ENCODE measurements around the gene CBARP.
A peak's percentile ranks its signal among the peaks of the same experiment; 100 is the strongest.

CBARP gene

DNA sequence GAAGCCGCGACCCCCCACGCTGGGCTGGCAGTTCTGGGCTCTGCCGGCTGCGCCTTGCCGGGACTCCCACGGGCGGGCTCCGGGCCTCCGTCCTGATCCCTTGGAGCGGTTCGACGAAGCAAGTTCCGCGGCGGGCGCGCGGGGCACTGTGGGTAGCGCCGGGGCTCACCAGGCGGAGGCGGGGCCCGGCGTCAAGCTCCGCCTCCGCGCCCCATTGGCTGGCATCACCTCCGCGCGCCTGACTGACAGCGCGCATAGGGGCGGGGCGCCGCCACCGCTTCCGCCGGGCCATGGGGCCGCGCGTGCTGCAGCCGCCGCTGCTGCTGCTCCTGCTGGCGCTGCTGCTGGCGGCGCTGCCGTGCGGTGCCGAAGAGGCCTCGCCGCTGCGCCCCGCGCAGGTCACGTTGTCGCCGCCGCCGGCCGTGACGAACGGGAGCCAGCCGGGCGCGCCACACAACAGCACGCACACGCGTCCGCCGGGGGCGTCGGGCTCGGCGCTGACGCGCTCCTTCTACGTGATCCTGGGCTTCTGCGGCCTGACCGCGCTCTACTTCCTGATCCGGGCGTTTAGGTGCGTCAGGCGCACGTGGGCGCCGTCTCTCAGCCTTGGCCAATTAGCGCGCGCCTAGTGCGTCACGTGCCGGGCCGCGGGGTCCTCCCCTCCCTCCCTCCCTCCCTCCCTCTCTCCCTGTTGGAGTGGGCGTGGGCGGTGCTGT lies 37.6 kb upstream of the CBARP start, which contains the start of gene FAM174C:
Gene FAM174C, plus strand, starts transcription at position 271 of the 716 bp plus-strand sequence. Its CDS starts 20 bp downstream, at position 291.
- peak; percentile 95 for DNase-seq (ENCODE audit: low spot score)

DNA sequence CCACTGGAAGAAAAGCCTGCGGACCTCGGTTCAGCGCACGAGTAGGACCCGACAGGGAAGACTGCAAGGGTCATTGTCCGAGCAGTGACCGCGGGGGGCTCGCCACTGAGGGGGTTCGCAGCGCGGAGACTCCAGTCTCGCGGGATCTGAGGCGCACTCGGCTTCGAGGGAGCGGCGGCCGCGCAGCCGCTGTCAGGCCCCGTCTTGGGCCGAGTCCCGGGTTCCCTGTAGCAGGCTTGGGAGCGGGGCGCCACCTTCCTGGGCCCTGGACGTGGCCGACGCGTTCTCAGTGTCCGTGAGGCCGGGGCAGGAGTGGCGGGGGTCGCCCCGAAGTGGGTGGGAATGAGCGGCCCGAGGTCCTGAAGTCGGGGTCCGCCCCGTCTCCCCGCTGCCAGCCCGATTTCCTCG lies 37.1 kb upstream of the CBARP start:
- no peak for DNase-seq (ENCODE audit: low spot score)

DNA sequence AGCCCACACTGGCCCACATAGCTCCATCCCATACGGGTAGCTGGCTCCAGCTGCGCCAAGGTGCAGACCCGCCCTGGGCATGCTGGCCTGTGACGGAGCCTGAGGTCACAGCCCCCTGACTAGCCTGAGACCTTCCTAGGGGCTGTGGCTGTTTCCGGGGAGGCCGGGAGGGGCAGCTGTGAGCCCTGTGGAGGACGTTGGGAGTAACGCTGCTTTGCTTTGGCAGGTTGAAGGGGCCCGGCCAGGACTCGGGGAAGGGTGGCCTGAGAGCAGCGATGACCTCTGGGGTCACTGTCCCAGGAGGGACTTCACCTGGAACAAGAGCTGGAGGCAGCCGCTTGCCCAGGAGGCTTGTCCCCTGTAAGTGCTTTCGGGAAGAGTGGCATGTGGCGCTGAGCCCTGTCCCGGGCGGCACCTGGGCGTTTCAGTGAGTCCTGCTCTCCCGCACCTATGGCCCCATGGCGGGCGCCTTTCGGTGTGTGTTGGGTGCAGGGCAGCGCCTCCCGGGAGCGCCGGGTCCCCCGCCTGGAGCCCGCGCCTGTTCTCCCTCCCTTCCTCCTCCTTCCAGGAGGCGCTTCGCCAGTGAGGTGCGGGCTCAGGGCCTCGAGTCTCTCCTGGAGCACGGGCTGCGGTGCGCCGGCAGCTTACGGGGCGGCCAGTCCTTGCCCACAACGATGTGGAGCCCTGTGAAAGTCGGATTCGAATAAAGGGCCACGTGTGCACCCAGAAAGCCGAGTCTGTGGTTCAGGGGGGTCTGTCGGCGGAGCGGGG lies 36.5 kb upstream of the CBARP start:
- no peak for DNase-seq (ENCODE audit: low spot score)

DNA sequence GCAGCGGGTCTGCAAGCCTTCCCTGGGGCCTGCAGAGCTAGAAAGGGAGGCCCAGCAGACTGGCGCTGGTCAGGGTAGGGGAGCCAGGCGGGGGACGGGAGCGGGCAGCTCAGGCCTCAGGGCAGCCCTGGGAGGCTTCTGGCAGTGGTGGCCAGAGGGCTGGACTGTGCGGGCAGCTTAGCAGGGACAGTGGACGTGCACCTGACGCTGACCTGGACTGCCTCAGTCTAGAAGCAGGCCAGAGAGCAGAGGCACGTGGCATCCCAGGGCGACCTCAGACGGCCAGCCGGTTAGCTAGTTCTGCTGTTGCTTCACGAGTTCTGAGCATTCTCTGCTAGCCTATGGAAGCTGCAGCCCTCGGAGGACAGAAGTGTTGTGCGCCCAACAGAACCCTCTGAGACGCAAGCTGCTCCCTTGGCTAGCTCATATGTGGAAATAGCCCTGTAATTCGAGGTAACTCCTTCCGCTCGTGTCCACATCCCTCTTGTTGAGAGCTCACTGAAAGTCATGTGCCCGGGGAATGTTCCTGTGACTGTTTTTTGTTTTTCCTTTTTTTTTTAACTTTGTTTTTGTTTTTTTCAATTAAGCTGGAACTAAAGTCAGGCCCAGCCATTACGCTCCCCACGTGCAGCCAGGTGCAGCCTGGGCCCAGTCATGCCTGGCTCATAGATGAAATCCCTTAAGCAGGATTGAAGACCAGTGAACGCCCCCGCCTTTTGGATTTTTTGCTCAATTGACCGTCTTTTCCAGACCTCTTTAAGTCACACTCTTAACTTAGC lies 35.6 kb upstream of the CBARP start:
- no peak for DNase-seq (ENCODE audit: low spot score)

DNA sequence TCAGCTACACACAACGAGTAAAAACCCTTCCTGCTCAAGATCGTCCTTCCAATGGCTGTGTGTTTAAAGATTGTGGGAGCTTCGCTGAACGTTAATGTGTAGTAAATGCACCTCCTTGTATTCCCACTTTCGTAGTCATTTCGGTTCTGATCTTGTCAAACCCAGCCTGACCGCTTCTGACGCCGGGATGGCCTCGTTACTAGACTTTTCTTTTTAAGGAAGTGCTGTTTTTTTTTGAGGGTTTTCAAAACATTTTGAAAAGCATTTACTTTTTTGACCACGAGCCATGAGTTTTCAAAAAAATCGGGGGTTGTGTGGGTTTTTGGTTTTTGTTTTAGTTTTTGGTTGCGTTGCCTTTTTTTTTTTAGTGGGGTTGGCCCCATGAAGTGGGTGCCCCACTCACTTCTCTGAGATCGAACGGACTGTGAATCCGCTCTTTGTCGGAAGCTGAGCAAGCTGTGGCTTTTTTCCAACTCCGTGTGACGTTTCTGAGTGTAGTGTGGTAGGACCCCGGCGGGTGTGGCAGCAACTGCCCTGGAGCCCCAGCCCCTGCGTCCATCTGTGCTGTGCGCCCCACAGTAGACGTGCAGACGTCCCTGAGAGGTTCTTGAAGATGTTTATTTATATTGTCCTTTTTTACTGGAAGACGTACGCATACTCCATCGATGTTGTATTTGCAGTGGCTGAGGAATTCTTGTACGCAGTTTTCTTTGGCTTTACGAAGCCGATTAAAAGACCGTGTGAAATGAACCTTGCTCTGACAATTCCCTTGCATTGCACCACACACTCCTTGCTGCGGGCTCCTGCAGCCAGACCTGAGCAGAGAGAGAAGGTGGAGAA lies 34.8 kb upstream of the CBARP start:
- no peak for DNase-seq (ENCODE audit: low spot score)

DNA sequence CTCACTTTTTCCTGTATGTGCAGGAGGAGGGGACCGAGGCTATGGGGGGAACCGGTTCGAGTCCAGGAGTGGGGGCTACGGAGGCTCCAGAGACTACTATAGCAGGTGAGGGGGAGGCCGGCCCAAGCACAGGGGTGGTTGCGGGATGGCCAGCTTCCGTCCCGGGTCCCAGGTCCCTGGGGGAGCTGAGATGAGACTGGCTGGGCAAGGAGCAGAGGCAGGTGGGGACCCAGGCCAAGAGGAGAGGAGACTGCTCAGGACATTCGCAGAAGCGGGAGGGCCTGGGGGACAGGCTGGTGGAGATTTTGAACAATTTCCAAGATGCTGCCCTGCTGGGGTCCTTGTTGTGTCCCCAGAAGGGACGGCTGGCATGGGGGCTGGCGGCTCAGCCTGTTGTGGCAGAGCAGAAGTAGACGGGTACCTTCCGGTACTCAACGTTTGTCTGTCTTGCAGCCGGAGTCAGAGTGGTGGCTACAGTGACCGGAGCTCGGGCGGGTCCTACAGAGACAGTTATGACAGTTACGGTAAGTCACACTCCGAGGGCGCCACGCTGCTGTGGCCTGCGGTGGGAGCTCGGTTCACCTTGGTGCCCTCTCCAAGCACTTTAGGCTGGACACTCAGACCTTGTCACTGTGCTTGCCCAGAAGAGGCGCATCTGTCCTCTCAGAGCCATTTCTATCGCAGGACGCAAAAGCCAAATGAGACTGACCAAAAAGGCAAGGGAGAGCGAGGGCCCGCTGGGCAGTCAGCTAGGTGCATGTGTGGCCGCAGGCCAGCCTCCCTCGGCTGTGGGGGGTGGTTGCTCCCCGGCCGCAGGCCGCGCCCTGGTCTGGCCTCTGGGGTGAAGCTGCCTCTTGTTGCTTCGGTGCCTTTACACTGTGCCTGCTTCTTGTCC lies 34.0 kb upstream of the CBARP start:
- no peak for DNase-seq (ENCODE audit: low spot score)

DNA sequence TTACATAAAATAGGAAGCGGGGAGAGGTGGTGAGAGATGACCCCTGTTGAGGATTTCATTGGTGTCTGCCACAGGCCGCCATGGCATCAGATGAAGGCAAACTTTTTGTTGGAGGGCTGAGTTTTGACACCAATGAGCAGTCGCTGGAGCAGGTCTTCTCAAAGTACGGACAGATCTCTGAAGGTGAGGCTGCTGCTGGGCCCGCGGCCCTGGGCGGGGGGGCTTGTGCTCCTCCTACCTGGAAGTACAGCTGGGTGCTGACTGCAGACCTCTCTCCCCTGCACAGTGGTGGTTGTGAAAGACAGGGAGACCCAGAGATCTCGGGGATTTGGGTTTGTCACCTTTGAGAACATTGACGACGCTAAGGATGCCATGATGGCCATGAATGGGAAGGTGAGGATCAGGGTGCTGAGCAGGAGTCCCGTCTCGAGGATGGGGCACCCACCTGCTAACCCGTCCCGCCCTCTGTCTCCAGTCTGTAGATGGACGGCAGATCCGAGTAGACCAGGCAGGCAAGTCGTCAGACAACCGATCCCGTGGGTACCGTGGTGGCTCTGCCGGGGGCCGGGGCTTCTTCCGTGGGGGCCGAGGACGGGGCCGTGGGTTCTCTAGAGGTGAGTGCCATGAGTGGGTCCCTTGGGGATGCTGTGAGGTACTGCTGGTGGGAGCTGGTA lies 33.2 kb upstream of the CBARP start:
- no peak for DNase-seq (ENCODE audit: low spot score)

DNA sequence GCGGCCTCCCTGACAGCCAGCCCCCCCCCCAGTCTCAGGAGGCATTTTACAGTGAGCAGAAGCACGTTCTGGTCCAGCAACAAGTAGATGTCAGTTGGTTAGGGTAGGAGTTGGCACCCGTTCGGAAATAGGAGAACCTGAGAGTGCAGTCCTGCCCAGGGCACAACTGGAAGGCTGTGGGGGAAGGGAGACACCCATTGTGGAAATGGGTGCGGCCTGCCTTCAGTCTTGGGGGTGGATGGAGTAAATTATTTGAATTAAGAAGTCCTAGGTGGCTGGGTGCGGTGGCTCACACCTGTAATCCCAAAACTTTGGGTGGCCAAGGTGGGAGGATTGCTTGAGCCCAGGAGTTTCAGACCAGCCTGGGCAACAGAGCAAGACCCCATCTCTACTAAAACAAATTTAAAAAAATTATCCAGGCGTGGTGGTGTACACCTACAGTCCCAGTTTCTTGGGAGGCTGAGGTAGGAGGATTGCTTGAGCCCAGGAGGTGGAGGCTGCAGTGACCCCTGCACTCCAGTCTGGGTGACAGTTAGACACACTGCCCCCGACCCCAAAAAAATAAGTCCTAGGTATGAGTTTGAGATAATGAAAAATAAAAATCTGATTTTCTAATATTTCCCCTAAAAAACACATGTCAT lies 32.5 kb upstream of the CBARP start:
- DNase-seq (ENCODE audit: low spot score): no peak

DNA sequence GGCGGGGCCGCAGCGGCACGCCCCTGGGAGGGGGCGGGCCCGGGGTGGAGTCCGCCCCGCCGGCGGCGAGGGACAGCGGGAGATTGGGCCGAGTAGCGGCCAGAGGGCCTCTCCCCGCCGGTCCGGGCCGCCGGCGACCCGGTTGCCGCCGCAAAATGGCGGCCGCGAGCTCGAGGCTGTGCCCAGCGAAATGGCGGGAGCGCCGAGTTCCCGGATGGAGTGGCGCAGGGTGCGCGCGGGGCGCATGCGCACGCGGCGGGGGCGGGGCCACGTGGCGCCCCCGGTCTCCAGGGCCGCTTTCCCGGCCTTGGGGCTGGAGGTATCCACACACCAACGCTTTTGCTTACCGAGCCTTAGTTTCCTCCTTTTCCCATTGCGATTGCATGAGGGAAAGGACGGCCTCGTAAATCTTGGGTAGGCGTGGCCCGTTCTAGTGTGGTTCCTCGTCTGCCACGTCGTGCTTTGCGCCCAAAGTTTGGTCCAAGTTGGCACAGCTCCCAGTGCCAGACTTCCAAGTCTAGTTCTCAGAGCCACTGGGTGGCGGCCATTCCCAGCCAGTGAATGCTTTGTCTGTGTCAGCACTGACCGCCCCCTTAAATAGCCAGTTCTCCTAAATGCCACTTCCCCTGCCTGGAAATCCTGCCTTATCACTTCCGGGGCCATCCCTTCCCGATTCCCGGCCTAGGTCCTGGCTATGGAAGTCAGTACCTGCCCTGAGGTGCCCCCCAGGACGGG lies 31.8 kb upstream of the CBARP start:
- DNase-seq (ENCODE audit: low spot score): peak; percentile 88

DNA sequence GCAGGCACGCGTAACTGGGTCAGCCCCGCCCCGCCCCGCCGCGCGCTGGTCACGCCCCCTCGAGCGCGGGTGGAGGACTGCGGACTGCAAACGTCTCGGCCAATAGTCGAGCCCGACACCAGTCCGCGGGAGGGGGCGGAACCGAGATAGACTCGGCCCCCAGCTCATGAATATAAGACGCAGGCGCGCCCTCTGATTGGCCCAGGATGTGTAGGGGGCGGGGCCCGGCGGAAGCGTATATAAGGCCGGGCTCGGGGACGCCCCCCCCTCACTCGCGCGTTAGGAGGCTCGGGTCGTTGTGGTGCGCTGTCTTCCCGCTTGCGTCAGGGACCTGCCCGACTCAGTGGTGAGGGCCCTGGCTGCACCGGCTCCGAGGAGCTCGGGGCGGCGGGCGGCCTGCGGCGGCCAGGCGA lies 31.3 kb upstream of the CBARP start, which contains the start of gene CIRBP:
Gene CIRBP, plus strand, starts transcription at position 268 of the 413 bp plus-strand sequence. CDS start 1,602 bp downstream, outside the sequence.
- peak; percentile 97 for DNase-seq (ENCODE audit: low spot score)

DNA sequence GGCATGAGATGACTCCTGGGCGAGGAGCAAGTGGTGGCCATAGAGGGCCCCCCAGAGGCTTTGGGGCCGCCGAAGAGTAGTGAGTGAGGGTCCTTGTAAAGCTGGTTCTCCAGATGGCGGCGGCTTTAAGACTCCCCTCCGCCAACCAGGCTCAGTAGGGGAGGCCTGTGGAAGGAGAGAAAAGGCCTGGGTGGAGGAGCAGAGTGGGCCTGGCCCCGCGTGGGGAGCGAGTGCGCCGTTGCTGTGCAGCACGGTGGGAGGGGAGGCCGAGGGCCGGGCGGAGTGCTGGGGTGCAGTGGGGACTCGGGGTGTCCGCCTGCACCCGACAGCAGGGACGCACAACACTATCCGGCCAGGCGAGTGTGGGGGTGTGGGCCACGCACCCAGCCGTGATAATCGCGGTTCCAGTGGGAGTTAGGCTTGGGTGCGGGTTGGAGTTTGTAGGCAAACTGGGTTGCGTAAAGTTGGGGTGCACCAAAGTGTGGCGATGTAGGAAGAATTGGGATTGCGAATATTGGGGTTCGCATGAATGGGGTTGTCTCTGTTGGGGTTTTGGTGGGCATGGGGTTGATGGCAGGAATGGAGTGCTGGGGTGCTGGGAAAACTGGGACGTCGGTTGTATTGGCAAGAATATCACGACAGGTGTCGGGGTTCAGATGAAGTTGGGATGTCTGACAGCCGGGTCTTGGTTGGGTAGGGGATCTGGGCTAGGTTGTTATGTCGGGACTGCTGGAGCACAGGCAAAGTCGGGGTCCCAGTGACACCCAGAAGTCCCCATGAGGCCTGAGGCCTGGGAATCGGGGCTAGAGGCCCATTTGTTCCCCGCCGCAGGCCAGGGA lies 30.6 kb upstream of the CBARP start:
- DNase-seq (ENCODE audit: low spot score): no peak

DNA sequence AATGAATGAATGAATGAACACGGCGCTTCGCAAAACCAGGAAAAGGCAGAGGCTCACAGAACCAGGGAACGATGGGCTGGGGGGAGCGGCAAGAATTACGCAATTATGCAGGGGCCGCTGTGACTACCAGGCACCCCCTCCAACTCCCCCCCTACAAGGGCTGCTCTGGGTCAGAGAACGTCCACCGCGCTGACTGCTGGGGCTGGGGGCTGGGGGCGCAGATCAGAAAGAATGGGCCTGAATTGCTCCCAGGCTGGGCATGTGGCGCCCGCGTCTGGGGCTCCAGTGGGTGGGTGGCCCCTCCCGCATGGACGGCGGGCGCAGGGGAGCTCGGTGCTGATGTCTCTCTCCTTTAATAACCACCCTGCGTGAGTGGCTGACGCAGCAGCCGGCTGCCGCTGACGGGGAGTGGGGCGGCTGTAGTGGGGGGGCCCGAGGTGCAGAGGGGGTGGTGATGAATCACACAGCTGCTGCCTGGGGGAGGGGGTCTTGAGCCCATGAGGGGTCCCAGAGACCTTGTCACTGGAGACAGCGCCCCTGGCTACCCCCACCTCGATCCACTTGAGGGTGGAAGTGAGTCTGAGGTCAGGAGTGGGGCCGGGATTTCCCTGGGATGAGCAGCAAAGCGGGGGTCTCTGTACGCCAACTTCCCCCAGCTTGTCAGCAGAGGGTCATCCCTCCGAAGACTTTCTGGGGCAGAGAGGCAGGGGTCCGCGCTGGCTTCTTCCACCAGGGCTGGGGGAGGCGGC lies 29.8 kb upstream of the CBARP start:
- no peak for DNase-seq (ENCODE audit: low spot score)

DNA sequence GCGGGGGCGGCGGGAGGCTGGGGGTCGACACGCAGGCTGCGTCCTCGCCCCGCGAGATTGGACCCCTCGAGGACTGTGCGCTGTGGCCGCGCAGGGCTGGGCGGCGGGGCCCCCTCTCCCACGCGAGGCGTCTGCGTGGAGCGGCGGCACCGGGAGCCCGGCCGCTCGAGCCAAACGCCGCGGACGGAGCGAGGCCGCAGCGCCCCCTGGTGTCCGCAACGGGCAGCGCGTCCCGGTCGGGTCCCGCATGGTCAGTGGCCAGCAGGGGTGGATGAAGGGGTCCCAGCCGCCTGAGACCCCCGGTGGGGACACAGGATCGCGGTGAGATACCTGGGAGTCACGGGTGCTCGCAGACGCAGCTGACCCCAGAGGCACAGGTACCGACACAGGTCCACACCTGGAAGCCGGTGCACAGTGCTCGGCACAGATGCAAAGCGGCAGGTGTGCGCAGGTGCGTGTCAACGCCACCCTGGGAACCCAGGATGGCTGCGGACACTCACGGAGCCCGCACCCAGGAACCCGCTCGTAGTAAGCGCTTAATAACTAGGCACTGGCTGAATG lies 29.2 kb upstream of the CBARP start:
- no peak for DNase-seq (ENCODE audit: low spot score)

DNA sequence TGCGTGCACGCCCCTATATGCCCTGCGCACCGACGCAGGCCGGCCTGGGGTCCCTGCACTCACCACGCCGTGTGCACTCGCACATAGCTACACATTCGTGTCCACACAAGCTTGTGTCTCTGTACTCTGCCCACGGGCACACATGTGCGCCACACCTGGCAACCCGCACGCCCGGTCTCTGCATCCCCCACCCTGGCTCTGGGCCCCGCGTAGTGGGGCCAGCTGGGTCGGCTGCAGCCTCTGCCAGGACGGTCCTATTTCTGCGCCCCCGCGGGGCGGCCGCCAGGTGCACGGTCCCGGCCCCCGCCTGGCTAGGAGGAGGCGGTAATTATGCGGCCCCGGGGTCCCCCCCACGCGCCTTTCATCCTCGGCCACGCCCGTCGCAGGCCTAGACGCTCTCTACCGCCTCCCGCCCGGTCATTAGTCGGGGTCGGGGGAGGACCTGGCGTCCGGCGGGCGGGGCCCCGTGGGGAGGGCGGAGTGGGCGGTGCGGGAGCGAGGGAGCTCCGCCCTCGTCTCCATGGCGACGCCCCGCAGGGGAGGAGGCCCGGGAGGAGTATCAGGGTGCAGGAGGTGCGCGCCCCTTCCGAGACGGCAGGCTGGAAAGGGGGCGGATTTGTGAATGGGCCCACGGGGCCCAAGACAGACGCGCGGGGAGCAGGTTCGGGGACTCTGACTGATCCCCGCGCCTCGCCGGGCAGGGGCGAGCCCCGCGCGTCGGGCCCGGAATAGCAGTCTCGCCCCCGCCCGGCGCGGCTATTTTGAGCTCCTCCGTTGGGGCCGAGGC lies 28.5 kb upstream of the CBARP start:
- DNase-seq (ENCODE audit: low spot score): peak; percentile 86

DNA sequence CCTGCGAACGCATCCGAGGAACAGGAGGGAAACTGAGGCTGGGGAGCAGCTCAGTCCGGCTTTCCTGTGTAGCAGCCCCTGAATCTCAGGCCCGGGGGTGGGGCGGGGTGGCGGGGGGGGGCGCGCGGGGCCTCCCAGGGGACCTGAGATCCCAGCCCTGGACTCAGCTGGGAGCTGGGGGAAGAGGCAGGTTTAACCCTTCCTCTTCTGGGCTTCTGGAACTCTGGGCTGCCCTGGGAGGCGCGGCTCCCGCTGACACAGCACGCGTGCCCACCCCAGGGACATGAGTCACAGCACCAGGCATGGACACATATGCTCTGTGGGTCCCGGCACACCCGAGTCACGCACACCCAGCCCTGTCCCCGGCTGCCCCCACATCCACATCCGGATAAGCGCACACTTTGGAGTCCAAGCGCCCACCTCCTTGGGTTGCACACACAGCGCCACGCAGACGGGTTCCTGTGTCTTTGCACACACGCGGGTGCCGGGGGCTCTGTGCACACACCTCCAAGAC lies 27.9 kb upstream of the CBARP start:
- DNase-seq (ENCODE audit: low spot score): no peak
